Naive thymus-derived CD4-positive, alpha-beta T cell (primary cell): ENCODE measurements around the gene MDFI. TPM values are rescaled to one million over a fixed set of nuclear protein-coding genes. Genes with fewer than 3 reads are reported as not detected.

Source experiments
- ATAC-seq: fragments of 150-1000 bp; cut with Tn5 transposase; 2 replicates; pipeline ENCODE4 v1.10.0; 2021; ENCODE audit warnings: mild to moderate bottlenecking, moderate library complexity
- CTCF ChIA-PET: fragments of 350-600 bp; sonication (Branson Sonifier 250); formaldehyde crosslinking; loops from one replicate; lab custom pipeline; 2021; ENCODE audit warnings: antibody characterized with exemption; lab: Charles Lee
- POLR2A ChIA-PET: fragments of 350-600 bp; sonication (Branson Sonifier 250); formaldehyde crosslinking; loops from one replicate; lab custom pipeline; 2021; ENCODE audit warnings: antibody characterized with exemption, inconsistent platforms; lab: Charles Lee
- DNase-seq, 9 donors: peaks; one replicate each; pipeline versions ENCODE4 v3.0.0 to v3.0.0-alpha.2; 2020 to 2022; ENCODE audit warnings: mixed read lengths in 1 of 9
- H3K27ac ChIP-seq: one replicate; pipeline ENCODE4 v1.7.0; 2013; ENCODE audit warnings: mild to moderate bottlenecking, low read depth, low read length, moderate library complexity
- H3K27me3 ChIP-seq, 2 donors: one replicate each; pipeline ENCODE4 v1.7.0; 2013; ENCODE audit warnings: low read length in 2 of 2, mild to moderate bottlenecking in 2 of 2, moderate library complexity in 2 of 2; ENCODE audit not compliant: control insufficient read depth in 2 of 2, insufficient read depth in 2 of 2
- H3K36me3 ChIP-seq, 3 experiments: 1 replicate in 2 of 3; 2 replicates in 1 of 3; pipeline ENCODE4 v1.7.0; 2013; ENCODE audit warnings: low read length in 3 of 3, mild to moderate bottlenecking in 3 of 3, moderate library complexity in 1 of 3; ENCODE audit not compliant: insufficient read depth in 3 of 3, control insufficient read depth in 2 of 3
- H3K4me1 ChIP-seq, 2 donors: one replicate each; pipeline ENCODE4 v1.7.0; 2013; ENCODE audit warnings: low read length in 2 of 2, mild to moderate bottlenecking in 2 of 2, moderate library complexity in 1 of 2; ENCODE audit not compliant: control insufficient read depth in 2 of 2, insufficient read depth in 2 of 2
- H3K4me3 ChIP-seq: 2 replicates; pipeline ENCODE4 v1.7.0; 2013; ENCODE audit warnings: mild to moderate bottlenecking, low read length
- H3K9me3 ChIP-seq, 3 experiments: 1 replicate in 2 of 3; 2 replicates in 1 of 3; pipeline ENCODE4 v1.7.0; 2013; ENCODE audit warnings: low read length in 3 of 3; ENCODE audit not compliant: control insufficient read depth in 2 of 3
- H3K27ac Mint-ChIP-seq, 9 donors: one replicate each; pipeline ENCODE4 v1.8.0; 2020 to 2022; ENCODE audit warnings: mixed read lengths in 9 of 9, mild to moderate bottlenecking in 8 of 9, moderate library complexity in 5 of 9, inconsistent platforms in 2 of 9
- H3K27me3 Mint-ChIP-seq, 5 donors: one replicate each; pipeline ENCODE4 v1.8.0; 2021 to 2022; ENCODE audit warnings: mixed read lengths in 5 of 5, mild to moderate bottlenecking in 1 of 5
- H3K36me3 Mint-ChIP-seq, 5 donors: one replicate each; pipeline ENCODE4 v1.8.0; 2020 to 2022; ENCODE audit warnings: mixed read lengths in 5 of 5, mild to moderate bottlenecking in 3 of 5, inconsistent platforms in 1 of 5
- H3K4me1 Mint-ChIP-seq, 7 donors: one replicate each; pipeline ENCODE4 v1.8.0; 2020 to 2022; ENCODE audit warnings: mixed read lengths in 7 of 7, mild to moderate bottlenecking in 3 of 7, inconsistent platforms in 1 of 7
- H3K4me3 Mint-ChIP-seq, 10 donors: one replicate each; pipeline ENCODE4 v1.8.0; 2020 to 2022; ENCODE audit warnings: mild to moderate bottlenecking in 10 of 10, mixed read lengths in 10 of 10, moderate library complexity in 6 of 10, inconsistent platforms in 2 of 10
- H3K9me3 Mint-ChIP-seq, 11 donors: one replicate each; pipeline ENCODE4 v1.8.0; 2020 to 2022; ENCODE audit warnings: mixed read lengths in 11 of 11, mild to moderate bottlenecking in 4 of 11, inconsistent platforms in 1 of 11, moderate library complexity in 1 of 11
- intact Hi-C, 2 donors: fragments of 100-400 bp; cut with micrococcal nuclease; formaldehyde crosslinking; loops; one replicate each; pipeline ENCODE4 v1.15.1; 2023
- polyA plus RNA-seq, 2 donors: library from polyadenylated mRNA; unstranded; fragments of 300-500 nt; fragmentation: Illumina TruSeq; gene quantifications; one replicate each; pipeline ENCODE4 v1.2.3, GENCODE V29; 2021
- total RNA-seq, 6 experiments: library from RNA in 5 of 6; stranded (reverse) in 5 of 6; gene quantifications; 1 replicate in 5 of 6; 2 replicates in 1 of 6; pipeline ENCODE4 v1.2.3 and lab custom pipeline; 2021 to 2026

MDFI gene
- total and polyA plus RNA-seq, 7 experiments from 2014 or later = not detected

DNA sequence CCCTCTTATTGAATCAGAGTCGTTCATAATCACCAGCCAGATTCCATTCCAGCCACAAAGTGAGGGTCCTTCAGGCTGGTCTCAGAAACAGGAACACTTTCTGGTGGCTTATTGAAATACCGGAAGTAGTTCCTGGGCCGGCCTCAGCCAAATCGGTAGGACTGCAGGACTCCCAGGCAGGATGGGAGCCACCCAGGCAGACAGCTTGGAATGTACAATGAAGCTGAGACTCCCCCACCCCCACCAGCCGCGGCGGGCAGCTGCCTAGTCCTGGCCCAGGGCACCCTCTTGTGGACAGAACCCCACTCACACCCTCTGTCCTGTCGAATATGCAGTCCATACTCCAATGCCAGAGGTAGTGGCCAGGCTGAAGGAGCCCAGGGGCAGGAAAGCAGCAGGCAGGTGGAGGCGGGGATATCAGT is 43.8 kb downstream of the MDFI start:
- H3K27me3 ChIP-seq = no peaks in the 10 kb centered on the region
- POLR2A ChIA-PET = no interaction called here
- Mint-ChIP-seq H3K4me1 (peaks cover 0 to 15% (median 11%) of the 10 kb centered on the region in 7 donors), H3K9me3 (no peaks in the 10 kb centered on the region), H3K27me3 (peaks cover 0 to 4% (median 2%) of the 10 kb centered on the region in 5 donors), H3K36me3 (no peaks in the 10 kb centered on the region), H3K4me3 (peak overlapping the region in 9 of 10 donors; percentile 18 to 84 (median 77)), H3K27ac (peak overlapping the region in 4 of 9 donors; percentile 46 to 86 (median 68))
- H3K27ac ChIP-seq = no peak overlapping the region
- intact Hi-C loops = loop anchor here (2.0 kb wide), 4 partner anchors 25 to 375 kb away; partner anchors contain the start of gene TOMM6 (in 1 of the 2)
- DNase-seq (peak; percentile 33 to 71 (median 58)), ATAC-seq (peak; percentile 80)
- no peaks in the 10 kb centered on the region for H3K9me3 ChIP-seq
- H3K4me3 ChIP-seq = no peak overlapping the region
- no peaks in the 10 kb centered on the region for H3K36me3 ChIP-seq
- peaks cover 3 to 4% of the 10 kb centered on the region in 2 donors for H3K4me1 ChIP-seq
- CTCF ChIA-PET = interaction anchor here (1.0 to 1.6 kb wide), 2 partner anchors 20 to 257 kb away, joined by 3 to 4 read pairs; no protein-coding TSS in a partner anchor

DNA sequence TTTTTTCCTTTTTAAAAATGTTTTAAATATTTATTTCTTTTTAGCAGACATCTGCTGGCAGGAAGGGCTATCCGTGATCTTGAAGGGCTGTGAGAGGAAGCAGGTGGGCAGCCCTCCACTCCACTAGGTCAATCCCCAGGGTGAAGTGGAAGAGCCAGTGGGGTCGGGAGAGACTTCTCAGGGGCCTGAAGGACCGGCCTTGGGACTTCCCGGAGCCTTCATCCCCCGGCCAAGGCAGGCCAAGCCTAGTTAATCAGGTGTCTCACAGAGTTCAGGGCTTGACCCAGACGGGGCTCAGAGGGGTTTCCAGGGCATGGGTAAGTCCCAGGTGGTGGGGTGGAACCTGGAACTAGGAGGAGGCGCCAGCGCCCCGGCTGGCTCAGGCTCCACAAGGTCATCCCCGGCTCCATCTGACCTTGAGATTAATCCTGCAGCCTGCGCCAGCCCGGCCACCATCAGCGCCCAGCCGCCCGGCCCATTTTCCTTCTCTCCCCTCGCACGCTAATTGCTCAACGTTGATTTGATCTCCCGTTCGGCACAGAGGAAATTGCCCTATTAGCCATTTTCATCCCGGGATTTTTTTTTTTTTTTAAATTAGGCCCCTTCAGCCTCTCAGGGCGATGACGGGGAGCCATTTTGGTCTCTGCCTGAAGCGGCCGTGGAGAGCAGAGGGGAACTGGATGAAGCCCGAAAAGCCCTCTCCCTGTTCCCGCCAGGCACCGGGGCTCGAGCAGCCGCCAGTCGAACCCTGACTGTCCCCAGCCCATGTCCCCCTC is 44.4 kb downstream of the MDFI start:
- intact Hi-C loops = loop anchor here (1.0 to 2.0 kb wide), 11 partner anchors 24 to 376 kb away; partner anchors contain the start of genes FOXP4 (in 1 of the 2), TFEB (in 1 of the 2) and TOMM6 (in 1 of the 2)
- H3K36me3 ChIP-seq = no peaks in the 10 kb centered on the region
- ChIA-PET CTCF (interaction anchor here (0.6 to 1.4 kb wide), 15 partner anchors 9 to 1207 kb away, joined by 3 to 9 read pairs (median 4); partner anchors contain the start of gene TREML2), POLR2A (interaction anchor here (0.8 to 1.5 kb wide), 2 partner anchors 50 to 52 kb away, joined by 3 to 7 read pairs; partner anchors contain the start of gene TFEB)
- Mint-ChIP-seq H3K27me3 (peaks cover 0 to 4% (median 0%) of the 10 kb centered on the region in 5 donors), H3K9me3 (no peaks in the 10 kb centered on the region), H3K36me3 (peaks cover 0 to 4% (median 0%) of the 10 kb centered on the region in 5 donors), H3K4me3 (peak overlapping the region; percentile 68 to 84 (median 78)), H3K27ac (peak overlapping the region in 8 of 9 donors; percentile 43 to 86 (median 76)), H3K4me1 (peaks cover 0 to 15% (median 11%) of the 10 kb centered on the region in 7 donors)
- peak overlapping the region; percentile 61 for H3K4me3 ChIP-seq
- no peaks in the 10 kb centered on the region for H3K27me3 ChIP-seq
- H3K9me3 ChIP-seq = no peaks in the 10 kb centered on the region
- H3K4me1 ChIP-seq = peaks cover 3 to 4% of the 10 kb centered on the region in 2 donors
- peak overlapping the region; percentile 53 for H3K27ac ChIP-seq
- ATAC-seq (peak; percentile 2), DNase-seq (peak in 1 of 9 donors; percentile 8)

GRCh38 chr6:41683273-41683522 is 44.9 kb downstream of the MDFI start:
- Histone ChIP-seq H3K4me3 (peak overlapping the region; percentile 61), H3K36me3 (no peaks in the 10 kb centered on the region), H3K4me1 (peaks cover 3 to 4% of the 10 kb centered on the region in 2 donors), H3K27me3 (no peaks in the 10 kb centered on the region), H3K9me3 (no peaks in the 10 kb centered on the region), H3K27ac (peak overlapping the region; percentile 53)
- ChIA-PET POLR2A (interaction anchor here (0.8 to 1.5 kb wide), 2 partner anchors 50 to 52 kb away, joined by 3 to 7 read pairs; partner anchors contain the start of gene TFEB), CTCF (interaction anchor here (0.6 to 1.4 kb wide), 14 partner anchors 9 to 1207 kb away, joined by 3 to 9 read pairs (median 4); partner anchors contain the start of gene TREML2)
- H3K36me3 Mint-ChIP-seq = peaks cover 0 to 4% (median 0%) of the 10 kb centered on the region in 5 donors
- peak overlapping the region; percentile 68 to 84 (median 78) for H3K4me3 Mint-ChIP-seq
- intact Hi-C loops = loop anchor here (1.0 to 2.0 kb wide), 11 partner anchors 24 to 377 kb away; partner anchors contain the start of genes FOXP4 (in 1 of the 2), TFEB (in 1 of the 2) and TOMM6 (in 1 of the 2)
- H3K4me1 Mint-ChIP-seq = peaks cover 0 to 15% (median 11%) of the 10 kb centered on the region in 7 donors
- peak overlapping the region in 8 of 9 donors; percentile 43 to 86 (median 76) for H3K27ac Mint-ChIP-seq
- H3K9me3 Mint-ChIP-seq = no peaks in the 10 kb centered on the region
- ATAC-seq (peak; percentile 15), DNase-seq (peak in 1 of 9 donors; percentile 28)
- H3K27me3 Mint-ChIP-seq = peaks cover 0 to 4% (median 0%) of the 10 kb centered on the region in 5 donors

- intact Hi-C loops = loop anchor here (1.0 to 2.0 kb wide), 11 partner anchors 23 to 377 kb away; partner anchors contain the start of genes FOXP4 (in 1 of the 2), TFEB (in 1 of the 2) and TOMM6 (in 1 of the 2)
- peaks cover 0 to 15% (median 11%) of the 10 kb centered on the region in 7 donors for H3K4me1 Mint-ChIP-seq
- H3K36me3 Mint-ChIP-seq = peaks cover 0 to 4% (median 0%) of the 10 kb centered on the region in 5 donors
- Histone ChIP-seq H3K27me3 (no peaks in the 10 kb centered on the region), H3K4me1 (peaks cover 3 to 4% of the 10 kb centered on the region in 2 donors), H3K4me3 (peak overlapping the region; percentile 61), H3K36me3 (no peaks in the 10 kb centered on the region), H3K27ac (peak overlapping the region; percentile 53), H3K9me3 (no peaks in the 10 kb centered on the region)
- no peaks in the 10 kb centered on the region for H3K9me3 Mint-ChIP-seq
- H3K4me3 Mint-ChIP-seq = peak overlapping the region; percentile 51 to 84 (median 78)
- H3K27me3 Mint-ChIP-seq = peaks cover 0 to 4% (median 0%) of the 10 kb centered on the region in 5 donors
- ATAC-seq = peak; percentile 91
- peak; percentile 57 to 83 (median 76) for DNase-seq
- POLR2A ChIA-PET = interaction anchor here (0.8 to 1.7 kb wide), 3 partner anchors 49 to 81 kb away, joined by 3 to 7 read pairs (median 4); partner anchors contain the start of gene TFEB
- CTCF ChIA-PET = interaction anchor here (0.6 to 1.6 kb wide), 17 partner anchors 8 to 1206 kb away, joined by 3 to 9 read pairs (median 4); partner anchors contain the start of gene TREML2
- peak overlapping the region in 8 of 9 donors; percentile 43 to 86 (median 76) for H3K27ac Mint-ChIP-seq
Measured at GRCh38 chr6:41683523-41684310, 45.4 kb downstream of the MDFI start.

- H3K27ac Mint-ChIP-seq = no peak overlapping the region
- ChIA-PET POLR2A (interaction anchor here (1.5 to 1.7 kb wide), 2 partner anchors 50 to 82 kb away, joined by 4 to 7 read pairs; partner anchors contain the start of gene TFEB), CTCF (interaction anchor here (0.6 to 1.6 kb wide), 5 partner anchors 25 to 316 kb away, joined by 3 to 8 read pairs (median 4); no protein-coding TSS in a partner anchor)
- no peaks in the 10 kb centered on the region for H3K9me3 ChIP-seq
- H3K36me3 ChIP-seq = no peaks in the 10 kb centered on the region
- peaks cover 0 to 4% (median 0%) of the 10 kb centered on the region in 5 donors for H3K27me3 Mint-ChIP-seq
- H3K4me1 ChIP-seq = peaks cover 3 to 4% of the 10 kb centered on the region in 2 donors
- DNase-seq (no peak), ATAC-seq (no peak)
- peaks cover 0 to 15% (median 11%) of the 10 kb centered on the region in 7 donors for H3K4me1 Mint-ChIP-seq
- H3K27me3 ChIP-seq = no peaks in the 10 kb centered on the region
- H3K36me3 Mint-ChIP-seq = peaks cover 0 to 4% (median 0%) of the 10 kb centered on the region in 5 donors
- intact Hi-C loops = no loop called here
- H3K4me3 ChIP-seq = no peak overlapping the region
- no peak overlapping the region for H3K27ac ChIP-seq
- H3K4me3 Mint-ChIP-seq = no peak overlapping the region
- no peaks in the 10 kb centered on the region for H3K9me3 Mint-ChIP-seq
Measured at GRCh38 chr6:41684311-41685180, 46.3 kb downstream of the MDFI start.
